Measurements from ENCODE around the gene OR7D4.
A peak's percentile ranks its signal among the peaks of the same experiment; 100 is the strongest.
"Not testable (repeated sequence)": the region's sequence is repeated elsewhere in the genome, so short reads cannot be mapped to it uniquely, and the experiment has no call there.

OR7D4 gene

DNA sequence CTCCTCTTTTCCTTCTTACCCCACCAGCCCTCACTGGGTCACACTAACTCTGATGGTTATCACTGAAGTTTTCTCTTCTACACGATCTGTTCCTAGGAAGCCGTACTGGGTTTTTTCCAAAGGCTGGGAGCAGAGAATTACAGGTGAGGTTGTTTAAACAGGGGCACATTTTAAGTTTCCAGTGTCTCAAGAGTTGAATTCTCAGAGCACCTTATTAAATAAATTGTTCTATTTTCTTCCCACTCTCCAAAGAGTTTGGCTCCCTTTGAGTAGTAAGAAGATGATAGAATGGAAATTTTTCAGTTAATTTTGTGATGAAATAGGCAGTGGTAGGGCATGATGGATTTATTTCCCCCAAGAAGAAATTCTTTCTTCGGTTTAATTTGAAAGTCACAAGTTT lies at the start of gene OR7D4:
OR7D4 (minus strand) TSS at position 101 of the 400 bp plus-strand sequence. CDS start 4,752 bp downstream, outside the sequence.
- Mint-ChIP-seq H3K9me3 (peaks cover 15% of the 10 kb centered on the region), H3K27ac (no peak within 1 kb of the TSS), H3K36me3 (peaks cover 2% of the 10 kb centered on the region), H3K4me1 (no peaks in the 10 kb centered on the region), H3K27me3 (peaks cover 7% of the 10 kb centered on the region), H3K4me3 (no peak within 1 kb of the TSS)

DNA sequence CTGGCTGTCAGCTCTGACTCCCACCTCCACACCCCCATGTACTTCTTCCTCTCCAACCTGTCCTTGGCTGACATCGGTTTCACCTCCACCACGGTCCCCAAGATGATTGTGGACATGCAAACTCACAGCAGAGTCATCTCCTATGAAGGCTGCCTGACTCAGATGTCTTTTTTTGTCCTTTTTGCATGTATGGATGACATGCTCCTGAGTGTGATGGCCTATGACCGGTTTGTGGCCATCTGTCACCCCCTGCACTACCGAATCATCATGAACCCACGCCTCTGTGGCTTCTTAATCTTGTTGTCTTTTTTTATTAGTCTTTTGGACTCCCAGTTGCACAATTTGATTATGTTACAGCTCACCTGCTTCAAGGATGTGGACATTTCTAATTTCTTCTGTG lies 31.8 kb upstream of the OR7D4 start:
- Mint-ChIP-seq H3K9me3 (peaks cover 3% of the 10 kb centered on the region), H3K36me3 (no peaks in the 10 kb centered on the region), H3K4me1 (no peaks in the 10 kb centered on the region), H3K27me3 (peaks cover 6% of the 10 kb centered on the region), H3K27ac (no peak overlapping the region), H3K4me3 (no peak overlapping the region)

DNA sequence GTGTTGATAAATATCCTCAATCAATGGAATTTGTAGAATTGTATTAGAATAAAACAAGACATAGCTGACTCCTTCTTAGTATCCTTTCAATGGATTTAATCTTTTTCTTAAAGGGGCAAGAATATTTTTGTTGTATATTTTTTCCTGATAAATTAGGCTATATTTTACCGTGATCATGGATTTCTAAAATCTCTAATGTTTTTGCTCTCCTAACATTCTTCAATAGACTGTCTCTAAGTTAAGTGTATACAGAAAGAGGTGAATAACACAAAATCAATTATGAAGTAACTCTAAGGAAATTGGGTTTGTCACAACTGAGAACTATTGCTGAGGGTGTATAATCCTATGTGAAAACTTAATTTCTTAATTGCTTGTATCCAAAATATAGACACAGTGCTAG lies 31.2 kb upstream of the OR7D4 start, which contains the start of gene OR7E24:
OR7E24 (plus strand) TSS at position 301 of the 400 bp plus-strand sequence. CDS start 114 bp downstream, outside the sequence.
- no peaks in the 10 kb centered on the region for H3K36me3 Mint-ChIP-seq
- H3K27me3 Mint-ChIP-seq: peaks cover 6% of the 10 kb centered on the region
- peaks cover 3% of the 10 kb centered on the region for H3K9me3 Mint-ChIP-seq
- no peak within 1 kb of the TSS for H3K27ac Mint-ChIP-seq
- H3K4me3 Mint-ChIP-seq: no peak within 1 kb of the TSS
- no peaks in the 10 kb centered on the region for H3K4me1 Mint-ChIP-seq

DNA sequence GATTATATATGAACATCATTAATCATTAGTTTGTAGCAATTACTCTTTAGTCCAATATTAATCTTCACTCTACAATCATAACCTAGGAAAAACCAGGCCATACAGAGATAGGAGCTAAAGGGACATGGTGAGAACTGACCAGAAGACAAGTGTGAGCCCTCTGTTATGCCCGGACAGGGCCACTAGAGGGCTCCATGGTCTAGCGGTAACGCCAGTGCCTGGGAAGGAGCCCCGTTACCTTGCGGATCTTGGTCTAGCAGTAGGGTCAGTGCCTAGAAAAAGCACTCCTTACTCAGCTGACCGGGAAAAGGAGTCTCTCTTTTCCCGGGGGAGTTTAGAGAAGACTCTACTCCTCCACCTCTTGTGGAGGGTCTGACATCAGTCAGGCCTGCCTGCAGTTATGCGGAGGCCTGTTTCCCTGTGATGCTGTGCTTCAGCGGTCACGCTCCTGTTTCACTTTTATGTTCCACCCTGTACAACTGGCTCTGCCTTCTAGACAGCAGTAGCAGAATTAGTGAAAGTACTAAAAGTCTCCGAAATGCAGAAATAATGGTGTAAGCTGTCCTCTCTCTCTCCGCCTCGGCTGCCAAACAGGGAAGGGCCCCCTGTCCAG lies 13.8 kb downstream of the OR7D4 start:
- Mint-ChIP-seq H3K27ac (no peak overlapping the region), H3K27me3 (peaks cover 4% of the 10 kb centered on the region), H3K9me3 (no peaks in the 10 kb centered on the region), H3K4me1 (peaks cover 8% of the 10 kb centered on the region), H3K36me3 (peaks cover 2% of the 10 kb centered on the region), H3K4me3 (peak overlapping the region; percentile 66)

DNA sequence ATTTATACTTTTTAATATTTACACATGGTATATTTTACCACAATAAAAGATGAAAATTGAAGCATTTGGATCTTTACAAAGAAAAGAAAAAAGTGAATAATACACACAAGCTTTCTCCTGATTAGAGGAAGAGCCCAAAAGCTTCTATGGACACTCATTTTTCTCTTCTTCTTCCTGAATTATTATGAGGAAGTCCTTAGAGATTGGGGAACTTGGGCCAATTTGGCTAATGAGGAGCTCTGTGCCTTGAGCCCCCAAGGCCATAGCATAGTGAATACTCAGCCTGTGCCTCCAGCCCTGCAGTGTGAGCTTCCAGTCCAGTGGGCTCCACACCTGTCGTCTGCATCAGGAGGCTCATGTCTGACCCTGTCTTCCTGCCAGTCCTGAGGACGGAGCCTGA lies 21.3 kb downstream of the OR7D4 start:
- not testable (repeated sequence) for H3K4me1 Mint-ChIP-seq, H3K27ac Mint-ChIP-seq, H3K9me3 Mint-ChIP-seq, H3K4me3 Mint-ChIP-seq, H3K36me3 Mint-ChIP-seq
- peaks cover 15% of the 10 kb centered on the region for H3K27me3 Mint-ChIP-seq

DNA sequence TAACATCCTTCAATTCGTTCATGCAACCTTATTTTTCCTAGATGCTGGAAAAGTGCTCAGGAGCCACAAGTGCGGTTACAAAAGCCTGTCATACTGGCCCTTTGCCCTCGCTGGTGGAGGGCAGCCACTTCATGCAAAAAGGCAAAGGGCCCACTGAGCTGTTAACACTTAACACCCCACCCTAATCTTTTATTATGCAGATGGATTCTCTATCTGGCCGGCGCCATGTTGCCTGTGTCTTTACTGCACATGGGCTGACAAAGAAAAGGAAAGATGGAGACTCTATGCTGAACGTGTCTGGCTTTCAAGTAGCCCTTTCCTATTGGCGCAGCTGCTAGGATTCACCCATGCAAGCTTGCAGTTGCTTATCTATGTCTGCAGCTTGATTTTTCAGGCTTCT lies 29.9 kb downstream of the OR7D4 start:
- peaks cover 22% of the 10 kb centered on the region for H3K27me3 Mint-ChIP-seq
- no peaks in the 10 kb centered on the region for H3K36me3 Mint-ChIP-seq
- H3K4me1 Mint-ChIP-seq: no peaks in the 10 kb centered on the region
- H3K27ac Mint-ChIP-seq: no peak overlapping the region
- peaks cover 21% of the 10 kb centered on the region for H3K9me3 Mint-ChIP-seq
- H3K4me3 Mint-ChIP-seq: no peak overlapping the region

DNA sequence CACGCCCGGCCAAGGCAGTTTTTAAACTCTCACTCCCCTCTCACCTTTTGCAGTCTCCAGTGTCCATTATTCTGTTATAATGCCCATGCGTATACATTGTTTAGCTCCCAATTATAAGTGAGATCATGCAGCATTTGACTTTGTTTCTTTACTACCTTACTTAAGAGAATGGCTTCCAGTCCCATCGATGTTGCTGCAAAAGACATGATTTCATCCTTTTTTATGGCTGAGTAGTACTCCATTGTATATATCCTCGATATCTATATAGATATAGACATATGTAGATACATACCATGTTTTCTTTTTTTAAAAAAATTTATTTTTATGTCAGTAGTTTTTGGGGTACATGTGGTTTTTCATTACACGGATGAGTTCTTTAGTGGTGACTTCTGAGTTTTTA lies 32.2 kb downstream of the OR7D4 start:
- Mint-ChIP-seq H3K27ac (no peak overlapping the region), H3K4me1 (no peaks in the 10 kb centered on the region), H3K9me3 (peaks cover 21% of the 10 kb centered on the region), H3K36me3 (no peaks in the 10 kb centered on the region), H3K4me3 (no peak overlapping the region), H3K27me3 (peaks cover 14% of the 10 kb centered on the region)

DNA sequence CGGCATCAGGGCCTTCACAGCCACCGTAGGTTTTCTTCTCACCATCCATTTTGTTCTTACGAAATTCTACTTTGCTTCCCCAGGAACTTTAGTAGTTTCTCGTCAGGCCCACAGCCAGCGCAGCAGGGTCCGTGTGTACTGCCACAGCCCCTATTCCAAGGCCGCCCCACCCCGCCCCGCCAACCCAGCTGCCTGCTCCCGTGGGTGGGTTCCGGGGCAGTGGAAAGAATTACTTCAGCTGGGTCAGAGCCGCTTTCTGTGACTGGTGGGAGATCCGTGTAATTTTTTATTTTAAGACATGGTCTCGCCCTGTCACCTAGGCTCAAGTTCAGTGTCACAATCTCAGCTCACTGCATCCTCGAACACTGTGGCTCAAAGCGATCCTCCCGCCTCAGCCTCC lies 36.4 kb downstream of the OR7D4 start:
- H3K4me1 Mint-ChIP-seq: no peaks in the 10 kb centered on the region
- H3K27ac Mint-ChIP-seq: no peak overlapping the region
- peaks cover 16% of the 10 kb centered on the region for H3K9me3 Mint-ChIP-seq
- no peaks in the 10 kb centered on the region for H3K36me3 Mint-ChIP-seq
- H3K4me3 Mint-ChIP-seq: no peak overlapping the region
- H3K27me3 Mint-ChIP-seq: peaks cover 4% of the 10 kb centered on the region

DNA sequence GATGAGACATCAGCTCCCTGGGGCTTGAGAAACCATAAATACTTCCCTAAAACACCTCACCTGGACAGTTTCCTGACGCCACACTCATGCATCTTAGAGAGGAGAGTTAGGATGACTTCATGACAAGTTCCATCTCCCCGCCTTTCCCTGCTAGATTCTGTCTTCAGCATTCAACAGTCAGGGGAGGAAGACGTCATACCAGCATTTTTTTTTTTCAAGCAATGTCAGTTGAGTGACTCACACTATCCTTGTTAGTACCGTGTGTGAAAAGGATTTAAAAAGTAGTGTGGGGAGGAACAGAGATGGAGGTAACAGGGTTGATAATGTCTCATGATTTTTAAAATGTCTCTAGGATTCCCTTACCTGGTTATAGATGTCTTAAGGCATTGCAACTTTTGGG lies 40.5 kb downstream of the OR7D4 start, which contains the start of gene OR7D2:
OR7D2 (plus strand) TSS at position 79 of the 400 bp plus-strand sequence. CDS start 6,803 bp downstream, outside the sequence.
- H3K9me3 Mint-ChIP-seq: peaks cover 5% of the 10 kb centered on the region
- H3K27ac Mint-ChIP-seq: no peak within 1 kb of the TSS
- no peak within 1 kb of the TSS for H3K4me3 Mint-ChIP-seq
- H3K27me3 Mint-ChIP-seq: peaks cover 3% of the 10 kb centered on the region
- no peaks in the 10 kb centered on the region for H3K36me3 Mint-ChIP-seq
- no peaks in the 10 kb centered on the region for H3K4me1 Mint-ChIP-seq

DNA sequence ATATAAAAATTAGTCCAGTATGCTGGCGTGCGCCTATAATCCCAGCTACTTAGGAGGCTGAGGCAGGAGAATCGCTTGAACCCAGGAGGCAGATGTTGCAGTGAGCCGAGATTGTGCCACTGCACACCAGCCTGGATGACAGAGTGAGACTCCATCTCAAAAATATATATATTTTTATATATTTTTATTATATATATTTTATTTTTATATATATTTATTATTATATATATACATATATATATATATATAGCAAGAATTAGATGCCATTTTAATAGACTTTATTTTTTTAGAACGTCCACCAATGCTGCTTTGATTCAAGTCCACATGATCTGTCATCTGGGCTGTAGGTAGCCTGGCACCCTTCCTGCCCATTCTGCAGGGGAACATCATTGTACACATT lies 44.1 kb downstream of the OR7D4 start:
- Mint-ChIP-seq H3K9me3 (peaks cover 5% of the 10 kb centered on the region), H3K27ac (no peak overlapping the region), H3K4me1 (no peaks in the 10 kb centered on the region), H3K4me3 (no peak overlapping the region), H3K27me3 (peaks cover 3% of the 10 kb centered on the region), H3K36me3 (no peaks in the 10 kb centered on the region)

DNA sequence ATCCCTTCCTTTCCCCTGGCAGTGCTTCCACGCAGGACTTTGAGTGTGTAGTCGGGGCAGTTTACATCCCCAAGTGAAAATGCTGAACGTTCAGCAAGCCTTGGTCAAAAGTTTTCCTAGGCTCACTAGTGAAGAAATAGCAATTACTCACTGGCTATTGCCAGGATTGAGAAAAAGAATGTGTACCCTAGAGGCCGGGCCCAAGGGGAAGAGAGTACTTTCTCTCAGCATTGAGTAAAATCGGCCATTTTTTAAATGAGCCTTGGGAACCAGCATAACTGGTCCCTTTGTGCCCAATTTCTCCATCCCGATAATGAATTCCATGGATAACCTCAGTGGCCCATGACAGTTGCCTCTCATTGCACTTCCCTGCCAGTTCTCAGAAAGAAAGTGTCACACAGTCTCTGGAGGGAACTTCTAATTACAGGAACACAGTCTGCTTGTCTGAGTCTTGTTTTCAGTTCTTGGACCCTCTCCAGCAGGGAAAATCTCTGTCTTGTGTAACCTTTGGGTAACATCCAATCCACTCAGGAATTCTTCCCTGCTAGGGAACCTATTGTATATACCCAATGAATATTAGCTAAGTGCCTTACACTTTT lies 47.9 kb downstream of the OR7D4 start:
- Mint-ChIP-seq H3K27me3 (no peaks in the 10 kb centered on the region), H3K4me3 (no peak overlapping the region), H3K9me3 (no peaks in the 10 kb centered on the region), H3K36me3 (peaks cover 2% of the 10 kb centered on the region), H3K27ac (no peak overlapping the region), H3K4me1 (no peaks in the 10 kb centered on the region)

DNA sequence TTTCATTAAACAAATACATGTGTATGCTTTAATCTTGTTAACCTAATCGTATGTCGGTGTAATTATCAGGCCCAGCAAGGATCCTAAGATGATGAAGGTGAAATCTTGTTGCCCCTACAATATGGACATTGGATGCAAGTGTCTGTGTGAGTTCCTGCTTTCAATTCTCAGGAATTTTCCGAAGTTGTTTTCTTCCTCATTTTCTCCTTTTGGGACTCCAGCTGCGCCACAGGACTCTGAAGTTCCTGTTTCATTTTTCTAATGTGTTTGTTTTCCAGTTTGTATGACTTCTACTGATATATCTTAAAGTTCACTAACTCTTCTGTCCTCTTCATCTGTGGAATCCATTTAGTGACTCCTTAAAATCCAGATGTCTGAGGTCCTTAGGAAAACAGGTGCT lies 52.5 kb downstream of the OR7D4 start:
- Mint-ChIP-seq H3K27me3 (no peaks in the 10 kb centered on the region), H3K27ac (no peak overlapping the region), H3K36me3 (peaks cover 32% of the 10 kb centered on the region), H3K4me3 (no peak overlapping the region), H3K4me1 (no peaks in the 10 kb centered on the region), H3K9me3 (peaks cover 4% of the 10 kb centered on the region)

DNA sequence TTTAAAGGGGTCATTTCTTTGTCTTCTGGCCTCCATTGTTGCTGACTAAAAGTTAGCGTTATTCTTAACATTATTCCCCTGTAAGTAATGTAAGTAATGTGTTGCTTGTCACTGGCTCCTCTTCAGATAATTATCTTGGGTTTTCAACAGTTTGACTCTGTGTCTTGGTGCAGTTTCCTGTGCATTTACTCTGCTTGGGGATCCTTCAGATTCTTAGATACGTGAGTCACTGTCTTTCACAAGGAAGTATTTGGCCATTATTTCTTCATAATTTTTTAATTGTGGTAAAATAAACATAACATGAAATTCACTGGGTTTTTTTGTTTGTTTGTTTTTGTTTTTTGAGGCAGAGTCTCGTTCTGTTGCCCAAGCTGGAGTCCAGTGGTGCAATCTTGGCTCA lies 54.1 kb downstream of the OR7D4 start:
- Mint-ChIP-seq H3K4me3 (no peak overlapping the region), H3K36me3 (peaks cover 48% of the 10 kb centered on the region), H3K27me3 (no peaks in the 10 kb centered on the region), H3K4me1 (no peaks in the 10 kb centered on the region), H3K27ac (no peak overlapping the region), H3K9me3 (peaks cover 10% of the 10 kb centered on the region)

DNA sequence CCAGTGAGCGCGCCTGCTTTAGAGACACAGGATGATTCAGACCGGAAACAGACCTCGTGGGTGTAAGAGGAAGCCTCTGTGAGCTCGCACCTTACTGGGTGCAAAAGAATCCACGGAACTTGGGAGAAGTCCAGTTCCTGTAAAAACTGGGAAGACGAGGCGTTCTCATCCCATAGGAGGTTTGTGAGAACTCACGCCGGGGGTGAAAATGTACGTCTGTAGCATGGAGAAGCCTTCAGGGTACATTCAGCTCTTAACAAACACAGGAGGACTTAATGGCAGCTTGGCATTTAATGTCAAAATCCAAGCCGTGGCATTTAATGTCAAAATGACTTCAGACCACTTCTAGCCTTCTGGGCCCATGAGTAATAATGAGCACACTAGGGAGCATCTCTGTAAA lies 58.0 kb downstream of the OR7D4 start:
- no peaks in the 10 kb centered on the region for H3K4me1 Mint-ChIP-seq
- peaks cover 10% of the 10 kb centered on the region for H3K9me3 Mint-ChIP-seq
- H3K4me3 Mint-ChIP-seq: no peak overlapping the region
- peaks cover 74% of the 10 kb centered on the region for H3K36me3 Mint-ChIP-seq
- H3K27ac Mint-ChIP-seq: no peak overlapping the region
- no peaks in the 10 kb centered on the region for H3K27me3 Mint-ChIP-seq
